ENCODE data around the gene SGMS1.

- TF ChIP-seq CTCF (IDR thresholded peaks at IDR 0.05; ENCODE audit: insufficient read depth, low read depth, low read length) (no peak), EZH2 (IDR thresholded peaks at IDR 0.05; ENCODE audit: insufficient read depth, low read length) (no peak)
Measured at GRCh38 chr10:50605951-50606270, 17.8 kb downstream of the SGMS1 start.
